ENCODE data around the gene POC1A. TPM values are rescaled to one million over a fixed set of nuclear protein-coding genes. Genes with fewer than 3 reads are reported as not detected.
A peak's percentile ranks its signal among the peaks of the same experiment; 100 is the strongest.
"Not testable (repeated sequence)": the region's sequence is repeated elsewhere in the genome, so short reads cannot be mapped to it uniquely, and the experiment has no call there.

The POC1A gene
- total RNA-seq, 1 donor from 2014 or later: 1.2 TPM

DNA sequence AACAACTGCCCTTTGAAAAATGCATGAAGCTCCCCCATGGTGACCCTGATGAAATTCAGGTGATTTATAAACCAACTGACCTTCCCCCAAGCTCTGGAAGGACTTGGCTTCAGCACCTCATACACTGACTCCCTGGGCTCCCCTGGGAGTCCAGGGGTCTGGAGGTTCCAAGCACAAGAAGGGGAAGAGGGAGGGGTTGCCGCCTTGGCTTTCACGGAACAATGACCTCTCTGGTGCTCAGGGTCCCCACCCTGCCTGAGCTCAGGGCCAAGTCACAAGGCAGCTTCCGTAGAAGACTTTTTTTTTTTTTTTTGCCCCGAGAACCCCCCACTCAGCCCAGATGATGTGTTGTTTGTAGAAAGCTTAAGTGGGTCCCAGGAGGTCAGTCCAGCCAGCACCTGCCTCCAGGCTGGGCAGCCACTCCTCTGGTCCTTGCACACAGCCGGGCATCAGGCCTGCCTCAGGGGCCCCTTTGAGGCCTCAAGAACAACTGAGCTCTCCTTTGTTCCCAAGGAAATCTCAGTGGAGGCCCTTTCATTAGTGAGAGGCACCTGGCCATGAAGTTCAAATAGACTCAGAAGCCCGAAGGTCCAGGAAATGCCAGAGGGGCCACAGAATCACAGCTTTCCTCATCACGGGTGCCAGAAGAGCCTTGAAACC lies 29.7 kb upstream of the POC1A start:
- Histone ChIP-seq H3K27me3 (ENCODE audit: low read depth) (no peaks in the 10 kb centered on the region), H3K4me3 (no peak overlapping the region), H3K27ac (replicated peaks) (peak overlapping the region; percentile 87), H3K9me3 (replicated peaks) (no peaks in the 10 kb centered on the region), H3K4me1 (peaks cover 42% of the 10 kb centered on the region), H3K36me3 (no peaks in the 10 kb centered on the region)
- peak; percentile 46 for DNase-seq
- intact Hi-C loops (cut with micrococcal nuclease): no loop called here
- TF ChIP-seq, protein P1, sequence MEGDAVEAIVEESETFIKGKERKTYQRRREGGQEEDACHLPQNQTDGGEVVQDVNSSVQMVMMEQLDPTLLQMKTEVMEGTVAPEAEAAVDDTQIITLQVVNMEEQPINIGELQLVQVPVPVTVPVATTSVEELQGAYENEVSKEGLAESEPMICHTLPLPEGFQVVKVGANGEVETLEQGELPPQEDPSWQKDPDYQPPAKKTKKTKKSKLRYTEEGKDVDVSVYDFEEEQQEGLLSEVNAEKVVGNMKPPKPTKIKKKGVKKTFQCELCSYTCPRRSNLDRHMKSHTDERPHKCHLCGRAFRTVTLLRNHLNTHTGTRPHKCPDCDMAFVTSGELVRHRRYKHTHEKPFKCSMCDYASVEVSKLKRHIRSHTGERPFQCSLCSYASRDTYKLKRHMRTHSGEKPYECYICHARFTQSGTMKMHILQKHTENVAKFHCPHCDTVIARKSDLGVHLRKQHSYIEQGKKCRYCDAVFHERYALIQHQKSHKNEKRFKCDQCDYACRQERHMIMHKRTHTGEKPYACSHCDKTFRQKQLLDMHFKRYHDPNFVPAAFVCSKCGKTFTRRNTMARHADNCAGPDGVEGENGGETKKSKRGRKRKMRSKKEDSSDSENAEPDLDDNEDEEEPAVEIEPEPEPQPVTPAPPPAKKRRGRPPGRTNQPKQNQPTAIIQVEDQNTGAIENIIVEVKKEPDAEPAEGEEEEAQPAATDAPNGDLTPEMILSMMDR (IDR thresholded peaks at IDR 0.05; ENCODE audit: borderline replicate concordance): no peak

DNA sequence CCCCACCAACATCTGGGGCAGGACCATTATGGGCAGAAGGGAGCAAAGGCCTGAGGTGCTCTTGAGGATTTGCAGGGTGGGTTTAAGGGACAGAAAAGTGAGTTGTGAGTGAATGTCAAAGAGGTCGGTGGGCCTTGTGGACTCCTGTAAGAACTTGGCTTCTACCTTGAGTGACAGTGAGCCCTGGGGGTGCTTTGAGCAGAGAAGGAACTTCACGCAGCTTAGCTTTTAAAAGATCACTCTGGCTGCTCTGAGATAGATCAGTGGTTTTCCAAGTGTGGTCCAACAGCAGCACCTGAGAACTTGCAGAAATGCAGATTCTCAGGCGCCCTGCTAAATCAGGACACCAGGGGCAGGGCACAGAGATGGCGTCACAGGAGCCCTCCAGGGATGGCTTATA lies 28.5 kb upstream of the POC1A start:
- no peak for DNase-seq
- H3K9me3 ChIP-seq (replicated peaks): no peaks in the 10 kb centered on the region
- H3K27ac ChIP-seq (replicated peaks): peak overlapping the region; percentile 87
- no peak overlapping the region for H3K4me3 ChIP-seq
- no peaks in the 10 kb centered on the region for H3K36me3 ChIP-seq
- peaks cover 39% of the 10 kb centered on the region for H3K4me1 ChIP-seq
- intact Hi-C loops (cut with micrococcal nuclease): no loop called here
- no peaks in the 10 kb centered on the region for H3K27me3 ChIP-seq (ENCODE audit: low read depth)
- TF ChIP-seq, protein P1 (IDR thresholded peaks at IDR 0.05; ENCODE audit: borderline replicate concordance): no peak

DNA sequence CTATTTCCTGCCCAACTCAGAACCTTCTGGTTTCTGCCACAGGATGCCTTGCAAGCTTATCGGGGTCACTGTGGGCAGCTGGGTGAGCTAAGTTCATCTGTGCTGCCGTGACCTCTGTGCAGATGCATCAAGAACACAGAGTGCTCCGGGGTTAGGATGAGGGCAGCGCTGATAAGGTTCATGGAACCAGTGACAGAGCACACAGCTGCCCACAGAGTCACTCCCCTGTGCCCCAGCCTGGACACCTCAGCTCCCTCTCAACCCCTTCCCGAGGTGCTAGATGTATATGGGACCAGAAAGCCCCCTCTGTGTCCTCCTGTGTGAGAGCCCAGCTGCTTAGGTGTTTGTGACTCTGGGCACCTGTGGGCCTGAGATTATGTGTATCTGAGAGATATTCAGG lies 28.0 kb upstream of the POC1A start:
- Histone ChIP-seq H3K27ac (replicated peaks) (peak overlapping the region; percentile 87), H3K36me3 (no peaks in the 10 kb centered on the region), H3K9me3 (replicated peaks) (no peaks in the 10 kb centered on the region), H3K27me3 (ENCODE audit: low read depth) (no peaks in the 10 kb centered on the region), H3K4me3 (no peak overlapping the region), H3K4me1 (peaks cover 39% of the 10 kb centered on the region)
- intact Hi-C loops (cut with micrococcal nuclease): no loop called here
- TF ChIP-seq, protein P1 (IDR thresholded peaks at IDR 0.05; ENCODE audit: borderline replicate concordance): no peak
- no peak for DNase-seq

DNA sequence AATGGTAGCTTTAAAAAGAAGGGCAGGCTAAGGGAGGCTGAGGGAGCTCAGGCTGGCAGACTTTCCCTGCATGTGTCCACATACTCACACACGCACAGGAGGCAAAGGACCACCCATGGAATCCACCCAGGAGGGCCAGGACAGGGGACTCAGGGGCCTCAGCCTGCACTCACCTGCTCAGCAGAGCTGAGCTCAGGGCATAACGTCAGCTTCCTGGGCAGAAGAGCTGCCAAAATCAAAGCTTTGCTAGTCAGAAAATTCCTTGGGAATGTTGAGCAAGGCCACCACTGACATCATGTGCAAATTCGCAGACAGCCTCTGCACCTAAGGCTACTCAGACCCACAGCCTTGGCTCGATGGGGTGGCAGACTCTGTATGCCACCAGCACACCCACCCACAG lies 27.3 kb upstream of the POC1A start:
- H3K4me3 ChIP-seq: no peak overlapping the region
- peak overlapping the region; percentile 87 for H3K27ac ChIP-seq (replicated peaks)
- TF ChIP-seq, protein P1 (IDR thresholded peaks at IDR 0.05; ENCODE audit: borderline replicate concordance): no peak
- intact Hi-C loops (cut with micrococcal nuclease): no loop called here
- H3K9me3 ChIP-seq (replicated peaks): no peaks in the 10 kb centered on the region
- H3K27me3 ChIP-seq (ENCODE audit: low read depth): no peaks in the 10 kb centered on the region
- peaks cover 39% of the 10 kb centered on the region for H3K4me1 ChIP-seq
- DNase-seq: no peak
- no peaks in the 10 kb centered on the region for H3K36me3 ChIP-seq

DNA sequence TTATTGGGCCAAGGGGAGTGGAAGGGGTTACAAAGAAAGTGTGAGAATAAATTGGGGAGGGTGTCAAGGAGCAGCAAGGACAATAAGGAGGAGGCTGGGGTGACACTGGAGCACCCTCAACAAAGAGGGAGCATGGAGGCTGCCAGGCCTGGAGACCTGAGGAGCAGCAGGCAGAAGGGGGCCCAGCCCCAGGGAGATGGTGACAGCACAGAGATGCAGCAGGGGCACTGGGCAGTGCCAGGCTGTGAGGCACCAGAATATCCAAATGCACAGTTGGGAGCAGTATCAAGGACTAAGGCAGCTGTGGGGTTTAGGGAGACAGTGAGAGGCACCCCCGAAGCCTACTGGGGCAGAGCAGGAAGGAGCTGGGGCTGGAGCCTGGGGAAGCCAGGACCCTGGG lies 24.3 kb upstream of the POC1A start:
- no peaks in the 10 kb centered on the region for H3K36me3 ChIP-seq
- no peaks in the 10 kb centered on the region for H3K27me3 ChIP-seq (ENCODE audit: low read depth)
- intact Hi-C loops (cut with micrococcal nuclease): no loop called here
- no peak overlapping the region for H3K27ac ChIP-seq (replicated peaks)
- no peak overlapping the region for H3K4me3 ChIP-seq
- no peaks in the 10 kb centered on the region for H3K9me3 ChIP-seq (replicated peaks)
- TF ChIP-seq, protein P1 (IDR thresholded peaks at IDR 0.05; ENCODE audit: borderline replicate concordance): no peak
- H3K4me1 ChIP-seq: peaks cover 24% of the 10 kb centered on the region
- no peak for DNase-seq

DNA sequence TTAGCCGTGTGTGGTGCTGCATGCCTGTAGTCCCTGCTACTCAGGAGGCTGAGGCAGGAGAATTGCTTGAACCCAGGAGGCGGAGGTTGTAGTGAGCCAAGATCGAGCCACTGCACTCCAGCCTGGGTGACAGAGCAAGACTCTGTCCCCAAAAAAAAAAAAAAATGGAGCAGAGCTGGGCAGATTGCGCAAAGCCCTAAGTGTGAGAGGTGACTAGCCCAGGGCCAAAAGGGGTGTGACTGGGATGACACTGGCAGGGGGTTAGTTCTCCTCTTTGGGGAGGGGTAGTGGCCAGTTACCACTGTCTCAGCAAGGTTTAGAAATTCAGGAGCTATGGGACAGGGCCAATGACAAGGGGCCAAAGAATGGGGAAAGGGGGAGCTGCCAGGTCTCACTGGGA lies 23.9 kb upstream of the POC1A start:
- H3K27me3 ChIP-seq (ENCODE audit: low read depth); H3K36me3 ChIP-seq; DNase-seq; H3K4me3 ChIP-seq; intact Hi-C loops (cut with micrococcal nuclease); H3K9me3 ChIP-seq (replicated peaks); H3K27ac ChIP-seq (replicated peaks): not testable (repeated sequence)
- peaks cover 20% of the 10 kb centered on the region for H3K4me1 ChIP-seq

All from left ventricle myocardium inferior (tissue), 1 donor.